HG03558 (cell line): ENCODE measurements around the gene DDOST.
"Not testable (repeated sequence)": the region's sequence is repeated elsewhere in the genome, so short reads cannot be mapped to it uniquely, and the experiment has no call there.

ENCODE experiments used
- ATAC-seq: cut with Tn5 transposase; IDR thresholded peaks from one replicate; pipeline ENCODE4 v1.9.1; 2021; ENCODE audit warnings: moderate number of reproducible peaks; ENCODE audit not compliant: unreplicated experiment; ENCODE audit errors: extremely low read depth

The DDOST gene

GRCh38 chr1:20693623-20694022, 32.5 kb upstream of the DDOST start:
- no peak for ATAC-seq

- no peak for ATAC-seq
Observed at GRCh38 chr1:20691872-20692271, 30.7 kb upstream of the DDOST start.

- no peak for ATAC-seq
Observed at GRCh38 chr1:20689645-20690056, 28.5 kb upstream of the DDOST start.

GRCh38 chr1:20686883-20687725, 25.9 kb upstream of the DDOST start:
- ATAC-seq = no peak

- no peak for ATAC-seq
Observed at GRCh38 chr1:20685741-20686140, 24.6 kb upstream of the DDOST start.

- no peak for ATAC-seq
Observed at GRCh38 chr1:20685099-20685662, 24.0 kb upstream of the DDOST start.

- no peak for ATAC-seq
Observed at GRCh38 chr1:20684651-20685050, 23.5 kb upstream of the DDOST start.

GRCh38 chr1:20684050-20684620, 23.0 kb upstream of the DDOST start:
- ATAC-seq = no peak

- no peak for ATAC-seq
Observed at GRCh38 chr1:20683614-20684013, 22.4 kb upstream of the DDOST start.

GRCh38 chr1:20682571-20683236, 21.5 kb upstream of the DDOST start:
- ATAC-seq = no peak

GRCh38 chr1:20681999-20682398, 20.8 kb upstream of the DDOST start:
- no peak for ATAC-seq

- no peak for ATAC-seq
Observed at GRCh38 chr1:20680269-20680668, 19.1 kb upstream of the DDOST start.

GRCh38 chr1:20678599-20678998, 17.4 kb upstream of the DDOST start:
- no peak for ATAC-seq

GRCh38 chr1:20673626-20674025, 12.5 kb upstream of the DDOST start:
- ATAC-seq = not testable (repeated sequence)

- ATAC-seq = no peak
Observed at GRCh38 chr1:20672265-20672632, 11.1 kb upstream of the DDOST start.

- ATAC-seq = no peak
Observed at GRCh38 chr1:20670936-20671335, 9.8 kb upstream of the DDOST start.

- no peak for ATAC-seq
Observed at GRCh38 chr1:20668581-20668980, 7.4 kb upstream of the DDOST start.

GRCh38 chr1:20666804-20667203, 5.6 kb upstream of the DDOST start:
- no peak for ATAC-seq

GRCh38 chr1:20666146-20666545, 5.0 kb upstream of the DDOST start:
- no peak for ATAC-seq

- ATAC-seq = no peak
Observed at GRCh38 chr1:20665726-20666125, 4.6 kb upstream of the DDOST start.
